ENCODE results near the gene ADGRA3.

Gene ADGRA3

DNA sequence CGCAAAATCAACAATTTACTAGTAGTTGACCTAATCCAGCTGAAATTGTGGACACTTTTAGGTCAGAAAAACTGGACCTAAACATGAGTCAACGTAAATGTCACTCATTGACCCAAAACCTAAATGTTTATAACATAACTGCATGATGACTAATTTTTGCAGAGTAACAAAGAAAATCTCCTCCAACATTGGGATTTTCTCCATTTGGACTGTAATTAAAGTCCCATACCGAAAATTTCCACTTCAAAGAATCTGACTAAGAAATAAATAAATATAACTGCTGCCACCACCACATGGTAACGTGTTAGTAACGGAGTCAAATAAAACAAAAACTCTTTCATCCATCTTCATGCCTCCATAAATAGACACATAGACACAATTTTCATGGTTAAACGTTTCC, 1.9 kb downstream of the ADGRA3 start:
- no peak for DNase-seq (ENCODE audit: low read depth in 2 of 2, low spot score in 1 of 2)

DNA sequence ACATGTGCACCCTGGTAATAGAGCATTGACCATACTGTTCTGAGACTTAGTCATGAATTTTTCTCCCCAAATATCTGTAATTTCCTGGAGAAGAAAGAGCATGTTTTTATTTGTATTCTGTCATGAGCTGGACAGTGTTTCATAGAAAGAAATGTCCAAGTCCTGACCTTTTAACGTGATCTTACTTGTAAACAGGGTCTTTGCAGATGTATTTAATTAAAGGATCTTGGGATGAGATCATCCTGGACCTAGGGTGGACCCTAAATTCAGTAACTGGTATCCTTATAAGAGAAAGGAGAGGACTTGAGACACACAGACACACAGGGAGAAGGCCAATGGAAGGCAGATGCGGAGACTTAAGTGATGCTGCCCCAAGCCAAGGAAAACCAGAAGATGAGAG, 3.6 kb downstream of the ADGRA3 start:
- no peak for DNase-seq (ENCODE audit: low read depth in 2 of 2, low spot score in 1 of 2)

DNA sequence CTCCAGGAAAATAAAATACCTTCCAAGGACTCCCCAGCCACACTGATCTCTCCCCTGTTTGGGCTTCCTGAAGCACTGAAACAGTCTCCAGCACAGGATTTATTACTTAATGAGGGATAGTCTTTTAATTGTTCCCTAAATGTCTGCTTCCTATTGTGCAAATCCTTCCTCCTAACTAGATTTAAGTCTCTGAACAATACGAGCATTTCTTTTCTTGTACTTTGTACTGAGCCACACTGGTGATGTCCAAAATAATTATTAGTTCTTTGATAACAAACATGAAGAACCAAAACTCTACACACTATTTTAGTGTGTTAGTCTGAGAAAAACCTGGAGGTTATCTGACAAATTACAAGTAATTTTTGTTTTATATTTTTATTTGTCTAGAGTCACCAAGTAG, 5.1 kb downstream of the ADGRA3 start:
- DNase-seq (ENCODE audit: low read depth in 2 of 2, low spot score in 1 of 2), result no peak

DNA sequence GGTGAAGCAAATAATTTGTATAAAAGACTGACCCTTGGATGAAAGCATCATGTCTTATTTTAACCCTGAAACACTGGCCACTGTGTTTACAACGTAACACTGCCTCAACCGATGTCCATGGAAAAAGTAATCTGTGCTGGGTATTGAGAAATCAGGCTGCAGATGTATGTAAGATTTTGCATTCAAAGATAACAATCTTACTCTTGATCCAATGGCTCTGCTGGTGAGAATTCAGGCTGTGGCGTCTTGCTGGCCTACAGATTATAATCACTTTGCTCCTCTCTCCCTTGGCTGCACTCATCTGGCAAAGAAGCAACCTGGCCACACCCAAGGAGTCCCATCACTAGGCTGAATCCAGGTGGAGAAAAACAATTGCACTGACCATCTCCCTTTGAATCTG, 7.5 kb downstream of the ADGRA3 start:
- DNase-seq (ENCODE audit: low read depth in 2 of 2, low spot score in 1 of 2), result no peak

DNA sequence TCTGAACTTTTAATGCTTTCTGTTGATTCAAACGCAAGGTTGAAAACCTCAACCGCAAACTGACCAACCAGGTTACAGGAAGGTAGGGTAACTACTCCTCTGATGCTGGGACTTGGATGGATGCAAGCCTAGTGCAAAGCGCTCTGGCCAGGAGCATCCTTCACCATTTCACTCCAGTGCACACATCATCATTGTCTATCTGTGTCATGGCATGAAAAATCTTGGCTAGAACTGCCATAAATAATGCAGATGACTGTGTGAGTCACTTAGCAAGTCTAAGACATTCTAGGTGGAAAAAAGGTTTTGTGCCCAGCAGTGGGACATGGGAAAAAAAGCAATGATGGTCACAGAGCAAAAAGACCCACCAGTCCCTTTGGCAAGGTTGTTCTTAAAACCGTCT, 10.9 kb downstream of the ADGRA3 start:
- no peak for DNase-seq (ENCODE audit: low read depth in 2 of 2, low spot score in 1 of 2)

DNA sequence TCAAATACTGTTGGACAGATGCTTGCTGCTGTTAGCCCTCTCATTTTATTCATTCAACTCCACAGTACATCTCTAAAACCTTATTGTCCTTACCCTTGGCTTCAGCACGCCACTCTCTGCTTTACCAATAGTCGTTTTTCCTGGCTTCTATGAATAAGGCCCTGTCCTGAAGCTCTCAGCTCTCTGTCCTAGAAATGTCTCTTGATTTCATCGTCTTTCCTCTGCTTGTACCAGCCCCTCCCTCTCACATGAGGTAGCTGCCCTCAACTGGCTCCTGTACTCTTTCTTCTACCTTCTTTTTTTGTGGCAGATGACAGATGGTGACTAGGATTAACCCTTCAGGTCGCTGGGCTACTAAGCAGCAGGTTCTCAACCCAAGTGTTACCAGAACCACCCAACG, 11.4 kb downstream of the ADGRA3 start:
- no peak for DNase-seq (ENCODE audit: low read depth in 2 of 2, low spot score in 1 of 2)

DNA sequence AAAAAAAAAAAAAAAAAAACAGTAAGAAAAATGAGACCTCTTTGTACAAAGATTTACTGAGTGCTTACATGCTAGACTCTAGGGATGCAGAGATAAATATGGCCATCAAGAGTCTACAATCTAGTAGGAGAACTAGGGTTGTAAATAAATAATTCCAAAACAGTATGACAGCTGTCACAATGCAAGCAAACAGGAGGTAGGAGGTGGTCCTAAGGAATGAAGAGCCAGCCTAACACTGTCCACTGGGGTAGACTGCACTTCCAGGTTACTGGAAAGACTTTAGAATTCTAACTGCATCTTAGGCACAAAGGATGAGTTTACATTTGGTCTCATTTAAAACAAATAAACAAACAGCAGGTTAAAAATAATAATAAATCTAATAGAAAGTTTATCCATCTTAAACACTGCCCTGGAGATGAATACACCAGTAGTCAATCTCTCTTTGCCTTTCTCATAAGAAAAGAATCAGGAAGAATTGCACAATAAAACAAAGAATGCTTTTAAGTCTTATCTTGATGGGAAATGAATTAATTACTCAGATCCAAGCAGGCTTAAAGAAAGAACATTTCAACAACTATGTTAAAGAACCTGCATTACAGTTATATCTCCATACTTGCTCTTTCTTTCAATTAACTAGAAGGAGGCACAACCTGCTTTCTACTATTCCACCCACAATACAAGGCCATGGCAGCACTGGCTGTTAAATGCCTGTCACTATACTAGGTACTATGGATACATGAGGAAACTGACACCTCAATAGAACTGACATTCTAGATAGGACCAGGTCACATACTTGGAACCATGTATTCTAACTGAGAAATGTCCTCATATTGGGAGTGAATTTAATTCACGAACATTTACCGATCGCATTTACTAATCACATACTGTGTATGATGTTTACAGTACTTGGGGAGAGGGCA, 12.7 kb downstream of the ADGRA3 start:
- no peak for DNase-seq (ENCODE audit: low read depth in 2 of 2, low spot score in 1 of 2)

DNA sequence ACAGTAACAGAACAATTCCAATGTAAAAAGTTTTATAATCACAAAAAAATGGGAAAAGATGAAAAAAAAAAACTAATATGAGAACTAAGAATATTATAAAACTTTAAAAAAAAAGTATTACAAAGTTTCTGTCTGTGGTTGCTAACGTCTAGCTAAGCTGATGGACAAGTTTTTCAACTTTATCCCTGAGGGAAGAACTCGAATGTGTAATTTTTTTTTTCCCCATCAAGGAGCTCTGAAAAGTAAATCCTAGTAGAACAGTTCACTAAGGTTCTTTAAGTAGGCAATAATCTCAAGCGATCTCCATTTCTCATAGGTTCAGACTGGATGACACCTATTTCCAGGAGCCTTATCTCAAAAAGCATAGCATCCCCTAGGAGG, 14.2 kb downstream of the ADGRA3 start:
- DNase-seq (ENCODE audit: low read depth in 2 of 2, low spot score in 1 of 2), result no peak

DNA sequence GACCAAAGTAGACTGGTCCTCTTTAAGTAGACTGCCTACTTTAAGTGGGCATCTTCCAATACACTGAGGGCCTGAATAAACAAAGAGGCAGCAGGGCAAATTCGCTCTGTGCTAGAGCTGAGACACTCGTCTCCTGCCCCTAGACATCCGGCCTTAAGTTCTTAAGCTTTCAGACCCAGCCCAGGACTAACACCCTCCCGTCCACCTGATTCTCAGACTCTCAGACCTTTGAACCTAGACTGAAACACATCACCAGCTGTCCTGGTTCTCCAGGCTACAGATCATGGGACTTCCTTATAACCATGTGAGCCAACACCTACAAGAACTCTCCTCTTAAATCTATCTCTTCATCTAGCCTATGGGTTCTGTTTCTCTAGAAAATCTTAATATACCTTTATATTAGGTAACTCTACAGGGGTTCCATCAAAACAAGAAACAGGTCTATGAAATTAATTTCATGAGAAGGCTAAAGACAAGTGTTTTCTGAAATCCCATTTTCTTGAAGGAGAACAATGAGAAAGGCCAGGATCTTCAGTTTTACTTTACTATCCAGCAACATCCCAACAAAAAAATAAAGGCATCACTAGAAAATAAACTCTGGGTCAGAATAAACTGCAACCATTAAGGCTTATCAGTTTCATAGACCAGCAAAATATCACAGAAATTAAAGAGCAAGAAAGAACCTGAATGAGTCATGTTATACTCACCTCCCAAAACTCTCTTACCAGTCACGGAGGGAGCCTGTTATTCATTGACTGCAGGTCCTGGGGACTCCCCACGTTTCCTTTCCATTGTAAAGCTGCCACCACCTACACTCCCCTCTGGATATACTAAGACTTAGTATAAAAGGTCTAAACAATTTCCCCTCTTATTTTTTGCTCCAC, 14.8 kb downstream of the ADGRA3 start:
- DNase-seq (ENCODE audit: low read depth in 2 of 2, low spot score in 1 of 2), result no peak

DNA sequence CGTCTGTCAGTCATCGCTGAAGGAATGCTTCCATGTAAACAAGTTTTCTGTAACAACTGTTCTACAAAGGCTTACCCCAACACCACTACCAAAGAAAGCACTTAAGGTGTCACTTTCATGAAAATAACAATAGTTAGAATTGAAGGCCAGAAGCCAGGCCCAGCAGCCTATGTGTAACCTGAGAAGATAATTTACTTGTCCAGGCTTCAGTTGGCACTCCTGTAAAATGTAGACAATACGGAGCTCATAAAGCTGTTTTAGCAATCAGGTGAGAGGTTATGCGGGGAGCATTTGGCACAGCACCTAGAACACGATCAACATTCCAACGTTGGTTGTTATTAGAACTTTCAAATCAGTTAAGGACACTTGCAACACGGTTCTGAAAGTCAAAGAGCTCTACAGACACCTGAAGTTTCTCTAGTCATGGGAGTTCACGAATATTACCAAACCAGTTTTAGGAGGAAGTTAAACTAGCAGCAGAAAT, 15.7 kb downstream of the ADGRA3 start:
- no peak for DNase-seq (ENCODE audit: low read depth in 2 of 2, low spot score in 1 of 2)

DNA sequence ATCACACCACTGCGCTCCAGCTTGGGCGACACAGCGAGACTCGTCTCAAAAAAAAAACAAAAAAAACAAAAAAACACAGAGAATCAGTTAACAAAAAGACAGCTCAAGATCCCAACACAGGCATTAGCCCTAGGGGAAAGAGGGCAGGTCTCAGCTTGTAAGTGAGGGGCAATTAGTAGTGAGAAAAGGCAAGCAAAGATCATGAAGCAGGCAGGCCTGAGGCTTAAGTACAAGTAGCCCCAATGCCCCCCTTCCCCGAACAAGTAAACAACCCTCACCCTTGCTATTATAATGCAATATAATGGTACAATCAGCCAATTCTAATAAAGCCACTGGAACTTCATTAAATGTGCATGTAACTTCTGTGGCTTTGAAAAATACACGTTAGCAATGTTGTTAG, 17.0 kb downstream of the ADGRA3 start:
- DNase-seq (ENCODE audit: low read depth in 2 of 2, low spot score in 1 of 2), result no peak

DNA sequence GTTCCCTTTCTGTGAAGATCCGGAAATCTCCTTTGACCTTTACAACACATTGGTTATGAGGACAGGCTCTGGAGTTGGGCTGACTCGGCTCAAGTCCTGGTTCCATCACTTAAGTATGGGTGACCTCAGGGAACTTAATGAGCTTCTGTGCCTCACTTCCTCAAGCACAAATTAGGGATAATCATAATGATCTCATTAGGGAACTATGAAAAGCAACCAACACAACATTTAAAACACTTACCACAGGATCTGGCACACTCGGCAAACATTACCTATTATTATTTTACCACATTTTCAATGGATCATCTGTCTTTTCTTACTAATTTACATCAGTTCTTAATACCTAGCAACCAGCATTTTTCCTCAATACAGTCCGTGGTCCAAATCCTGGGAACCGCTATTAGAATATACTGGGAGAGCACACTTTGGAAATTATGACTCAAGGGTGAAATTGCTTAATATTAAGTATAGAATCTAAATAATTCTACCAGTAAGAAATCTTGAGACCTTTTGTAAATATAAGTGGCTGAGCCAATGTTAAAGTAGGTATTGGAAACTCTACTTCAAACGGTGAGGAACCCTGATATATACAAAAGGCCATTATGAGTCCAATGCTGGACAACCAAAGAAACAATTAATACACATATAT, 19.6 kb downstream of the ADGRA3 start:
- no peak for DNase-seq (ENCODE audit: low read depth in 2 of 2, low spot score in 1 of 2)

DNA sequence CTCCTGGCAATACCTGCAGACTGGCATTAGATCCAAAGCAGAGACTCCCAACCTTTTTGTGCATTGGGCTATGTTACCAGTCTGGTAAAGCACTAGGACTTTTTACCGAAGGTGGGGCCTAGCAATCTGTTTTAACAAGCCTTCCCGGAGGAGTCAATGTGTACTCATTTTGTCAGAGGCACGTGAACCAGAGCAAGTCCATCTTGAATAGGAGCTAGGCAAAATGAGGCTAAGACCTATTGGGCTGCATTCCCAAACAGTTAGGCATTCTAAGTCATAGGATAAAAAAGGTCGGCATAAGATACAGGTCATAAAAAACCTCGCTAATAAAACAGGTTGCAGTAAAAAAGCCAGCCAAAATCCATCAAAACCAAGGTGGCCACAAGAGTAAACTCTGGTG, 22.3 kb downstream of the ADGRA3 start:
- no peak for DNase-seq (ENCODE audit: low read depth in 2 of 2, low spot score in 1 of 2)

DNA sequence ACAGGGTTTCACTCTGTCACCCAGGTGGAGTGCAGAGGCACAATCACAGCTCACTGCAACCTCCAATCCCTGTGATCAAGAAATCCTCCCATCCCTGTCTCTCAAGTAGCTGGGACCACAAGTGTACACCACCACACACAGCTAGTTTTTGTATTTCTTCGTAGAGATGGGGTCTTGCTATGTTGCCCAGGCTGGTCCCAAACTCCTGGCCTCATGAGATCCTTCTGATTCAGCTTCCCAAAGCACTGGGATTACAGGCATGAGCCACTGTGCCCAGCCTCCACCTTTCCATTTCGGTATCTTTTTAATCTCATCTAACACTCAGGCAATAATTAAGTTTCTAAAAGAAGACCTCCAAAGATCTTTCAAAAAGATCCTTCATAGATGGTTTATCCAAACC, 22.9 kb downstream of the ADGRA3 start:
- no peak for DNase-seq (ENCODE audit: low read depth in 2 of 2, low spot score in 1 of 2)

DNA sequence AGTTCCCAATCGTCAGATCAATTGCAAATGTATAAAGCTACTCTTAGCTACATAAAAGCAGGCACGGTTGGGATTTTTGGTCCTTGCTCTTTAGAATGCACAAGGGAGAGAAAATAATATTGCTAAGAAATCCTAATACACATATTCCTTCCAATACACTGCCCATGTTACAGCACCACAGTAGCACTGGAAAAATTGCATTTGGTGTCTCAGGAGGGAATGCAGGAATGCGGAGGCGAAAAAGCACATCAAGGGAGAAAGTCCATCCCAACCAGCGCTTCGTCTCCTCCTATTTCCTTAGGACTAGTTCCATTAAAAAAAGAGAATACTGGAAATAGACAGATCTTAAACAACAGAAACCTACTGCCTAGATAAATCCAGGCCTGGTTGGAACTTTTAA, 23.9 kb downstream of the ADGRA3 start:
- DNase-seq (ENCODE audit: low read depth in 2 of 2, low spot score in 1 of 2), result no peak

DNA sequence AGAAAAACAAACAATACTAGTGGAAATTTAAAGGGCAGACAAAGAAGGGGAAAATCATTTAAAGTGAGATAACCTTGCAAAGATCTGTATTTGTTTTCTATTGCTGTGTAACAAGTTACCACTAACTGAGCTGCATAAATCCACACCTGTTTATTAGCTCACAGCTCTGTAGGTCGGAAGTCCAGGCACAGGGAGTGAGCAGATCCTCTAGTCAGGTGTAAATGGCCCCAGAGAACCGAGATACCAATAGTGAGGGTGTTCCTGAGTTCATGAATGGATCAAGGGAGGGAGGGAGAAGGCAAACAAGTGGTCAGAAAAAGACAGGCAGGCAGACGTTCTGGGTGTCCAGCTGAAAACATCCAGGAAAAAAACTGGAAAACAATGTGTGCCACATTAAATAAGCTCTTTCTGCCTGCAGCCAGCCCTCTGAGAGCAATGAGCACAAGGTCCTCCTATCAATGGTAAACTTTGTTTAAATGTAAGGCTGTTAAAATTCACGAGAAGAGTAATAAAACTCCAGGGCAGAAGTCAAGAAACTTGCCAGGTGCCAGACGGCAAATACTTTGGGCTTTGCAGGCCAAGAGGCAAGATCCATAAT, 25.0 kb downstream of the ADGRA3 start:
- DNase-seq (ENCODE audit: low read depth in 2 of 2, low spot score in 1 of 2), result no peak

DNA sequence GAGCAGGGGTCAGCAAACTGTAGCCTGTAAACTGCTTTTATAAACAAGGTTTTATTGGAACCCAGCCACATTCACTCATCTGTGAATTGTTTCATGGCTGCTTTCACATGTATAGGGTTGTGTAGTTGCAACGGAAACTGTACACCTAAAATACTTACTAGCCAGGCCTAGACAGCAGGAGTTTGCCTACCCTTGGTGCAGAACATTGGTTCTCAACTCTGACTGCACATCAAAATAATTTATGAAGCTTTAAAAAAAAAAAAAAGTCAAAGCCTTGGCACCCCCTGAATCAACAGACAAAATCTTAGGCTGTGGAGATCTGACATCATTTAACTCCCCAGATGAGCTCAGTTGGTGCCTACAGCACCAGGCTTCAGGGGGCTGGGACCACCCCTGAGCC, 27.8 kb downstream of the ADGRA3 start:
- DNase-seq (ENCODE audit: low read depth in 2 of 2, low spot score in 1 of 2), result no peak

DNA sequence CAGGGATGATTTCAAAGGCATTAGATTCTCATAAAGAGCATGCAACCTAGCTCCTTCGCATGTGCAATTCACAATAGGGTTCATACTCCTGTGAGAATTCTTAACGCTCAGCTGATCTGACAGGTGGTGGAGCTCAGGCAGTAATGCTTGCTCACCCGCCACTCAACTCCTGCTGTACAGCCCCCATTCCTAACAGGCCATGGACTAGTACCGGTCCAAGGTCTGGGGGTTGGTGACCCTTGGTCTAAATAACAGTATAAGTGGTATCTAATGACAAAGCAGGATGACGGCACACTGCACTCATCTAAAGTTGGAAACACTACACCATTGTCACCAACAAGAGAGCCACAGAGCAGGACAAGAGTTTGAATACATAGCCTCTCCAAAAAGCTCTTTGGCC, 28.5 kb downstream of the ADGRA3 start:
- no peak for DNase-seq (ENCODE audit: low read depth in 2 of 2, low spot score in 1 of 2)

DNA sequence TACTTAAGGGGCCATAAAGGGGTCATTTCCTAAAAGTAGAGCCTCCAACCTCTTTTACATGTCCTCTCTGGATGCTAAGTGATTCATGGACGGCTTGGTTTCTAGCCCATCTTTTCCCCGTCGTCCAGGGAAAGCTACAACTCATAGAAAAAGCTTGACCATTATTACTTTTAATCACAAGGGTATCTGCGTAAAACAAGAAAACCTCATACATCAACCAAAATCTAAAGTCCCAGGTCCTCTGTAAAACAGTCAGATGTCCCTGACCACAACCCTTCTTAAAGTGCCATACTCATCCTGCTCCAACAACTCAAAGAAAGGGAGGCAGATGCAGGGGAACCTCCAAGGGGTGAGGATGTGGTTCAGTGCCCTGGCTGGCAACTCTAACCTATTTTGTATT, 29.6 kb downstream of the ADGRA3 start:
- no peak for DNase-seq (ENCODE audit: low read depth in 2 of 2, low spot score in 1 of 2)

DNA sequence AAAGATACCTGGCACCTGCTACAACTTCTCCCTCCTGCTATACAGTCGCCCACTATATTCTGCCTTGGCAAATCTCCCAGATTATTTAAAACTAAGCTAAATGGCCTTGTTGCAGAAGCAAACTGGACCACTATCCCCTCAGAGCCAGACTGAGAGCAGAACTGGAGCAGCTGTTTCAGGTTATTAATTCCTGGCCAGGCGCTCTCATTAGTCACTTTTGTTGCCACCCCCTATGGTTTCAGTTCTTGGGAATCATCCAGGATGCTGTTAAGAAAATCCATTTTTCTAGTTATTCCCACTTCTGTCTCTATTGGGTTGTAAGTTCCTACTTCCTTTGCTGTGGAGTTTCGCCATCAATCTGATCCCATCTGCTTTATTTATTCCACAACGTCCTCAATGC, 30.1 kb downstream of the ADGRA3 start:
- no peak for DNase-seq (ENCODE audit: low read depth in 2 of 2, low spot score in 1 of 2)

DNA sequence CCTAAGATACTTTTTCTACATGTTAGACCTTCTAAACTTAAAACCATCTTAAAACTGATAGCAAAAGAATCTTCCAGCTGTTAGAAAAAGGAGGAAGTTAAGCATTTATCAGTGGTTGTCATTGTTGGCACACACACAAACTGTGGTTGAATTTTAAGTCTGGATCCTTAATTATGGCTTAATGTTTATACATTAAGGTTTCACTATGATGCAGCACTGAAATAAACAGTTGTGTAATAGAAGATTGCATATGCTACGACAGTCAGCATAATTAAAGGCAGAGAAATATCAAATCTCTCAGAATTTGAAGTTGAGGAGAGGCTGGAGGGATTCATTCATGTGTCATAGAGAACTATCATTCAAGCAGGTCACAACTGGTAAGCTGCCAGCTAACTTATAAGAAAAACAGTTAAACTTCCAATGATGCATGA, 32.3 kb downstream of the ADGRA3 start:
- DNase-seq (ENCODE audit: low read depth in 2 of 2, low spot score in 1 of 2), result no peak
